HG02840 (cell line): ENCODE data around the gene ZBTB33.

ENCODE experiments used
- ATAC-seq: cut with Tn5 transposase; IDR thresholded peaks from one replicate; pipeline ENCODE4 v1.9.1; 2021; ENCODE audit warnings: mild to moderate bottlenecking, moderate library complexity, moderate number of reproducible peaks; ENCODE audit not compliant: unreplicated experiment, low FRiP score

Gene ZBTB33, protein sequence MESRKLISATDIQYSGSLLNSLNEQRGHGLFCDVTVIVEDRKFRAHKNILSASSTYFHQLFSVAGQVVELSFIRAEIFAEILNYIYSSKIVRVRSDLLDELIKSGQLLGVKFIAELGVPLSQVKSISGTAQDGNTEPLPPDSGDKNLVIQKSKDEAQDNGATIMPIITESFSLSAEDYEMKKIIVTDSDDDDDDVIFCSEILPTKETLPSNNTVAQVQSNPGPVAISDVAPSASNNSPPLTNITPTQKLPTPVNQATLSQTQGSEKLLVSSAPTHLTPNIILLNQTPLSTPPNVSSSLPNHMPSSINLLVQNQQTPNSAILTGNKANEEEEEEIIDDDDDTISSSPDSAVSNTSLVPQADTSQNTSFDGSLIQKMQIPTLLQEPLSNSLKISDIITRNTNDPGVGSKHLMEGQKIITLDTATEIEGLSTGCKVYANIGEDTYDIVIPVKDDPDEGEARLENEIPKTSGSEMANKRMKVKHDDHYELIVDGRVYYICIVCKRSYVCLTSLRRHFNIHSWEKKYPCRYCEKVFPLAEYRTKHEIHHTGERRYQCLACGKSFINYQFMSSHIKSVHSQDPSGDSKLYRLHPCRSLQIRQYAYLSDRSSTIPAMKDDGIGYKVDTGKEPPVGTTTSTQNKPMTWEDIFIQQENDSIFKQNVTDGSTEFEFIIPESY

DNA sequence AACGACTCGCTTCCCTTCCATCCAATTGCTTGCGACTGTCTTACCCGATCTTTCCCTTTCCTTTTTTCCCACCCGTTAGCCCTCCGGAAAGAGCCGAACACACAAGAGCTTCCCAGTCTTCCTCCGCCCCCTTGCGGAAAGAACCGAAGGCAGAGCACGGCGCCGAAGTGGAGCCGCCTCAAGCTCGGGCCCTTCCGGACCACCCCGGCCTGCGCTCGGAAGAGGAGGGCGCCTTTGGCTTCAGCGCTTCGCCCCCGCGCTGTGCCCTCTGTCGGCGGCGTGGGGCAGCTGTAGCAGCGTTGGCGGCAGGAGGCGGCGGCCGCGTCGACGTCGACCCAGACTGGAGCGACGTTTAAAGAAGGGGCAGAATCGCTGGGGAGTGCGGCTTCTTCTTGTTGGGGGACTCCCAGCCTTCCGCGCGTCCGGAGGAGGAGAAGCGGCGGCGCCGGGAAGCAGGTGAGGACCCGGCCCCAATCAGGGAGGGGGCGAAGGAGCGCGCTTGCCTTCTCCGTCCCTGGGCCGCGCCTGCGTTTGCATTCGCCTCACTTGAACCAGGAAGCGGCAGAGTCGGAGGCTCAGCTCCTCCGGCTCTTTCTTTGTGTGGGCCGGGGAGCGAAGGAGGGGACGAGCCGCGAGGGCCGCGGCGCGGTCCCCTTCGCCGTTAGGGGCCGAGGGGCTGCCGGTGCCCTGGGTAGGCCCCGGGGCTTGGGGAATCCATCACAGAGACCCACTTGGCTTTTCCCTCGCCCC lies at the start of gene ZBTB33:
TSS of gene ZBTB33 (plus strand) at position 291 of the 750 bp plus-strand sequence. CDS start 2,604 bp downstream, outside the sequence.
- peak; percentile 92 for ATAC-seq

DNA sequence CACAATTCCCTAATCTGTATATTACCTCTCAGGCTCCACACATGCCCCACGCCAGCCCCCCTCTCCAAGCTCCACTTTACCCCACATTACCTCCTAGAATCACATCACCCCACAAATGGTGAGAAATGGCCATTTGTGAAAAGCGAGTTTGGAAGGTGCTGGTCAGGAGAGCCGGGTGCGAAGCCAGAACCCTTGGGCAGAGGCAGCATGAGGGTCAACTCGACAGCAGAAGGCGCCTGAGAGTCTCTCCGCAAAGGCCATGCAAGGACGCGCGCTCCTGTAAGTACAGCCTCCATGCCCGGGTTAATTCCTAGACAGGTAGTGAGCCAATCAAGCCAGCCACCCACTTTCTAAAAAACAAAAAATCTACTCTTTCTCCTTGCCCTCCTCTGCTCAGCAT lies 49.8 kb upstream of the ZBTB33 start:
- no peak for ATAC-seq

DNA sequence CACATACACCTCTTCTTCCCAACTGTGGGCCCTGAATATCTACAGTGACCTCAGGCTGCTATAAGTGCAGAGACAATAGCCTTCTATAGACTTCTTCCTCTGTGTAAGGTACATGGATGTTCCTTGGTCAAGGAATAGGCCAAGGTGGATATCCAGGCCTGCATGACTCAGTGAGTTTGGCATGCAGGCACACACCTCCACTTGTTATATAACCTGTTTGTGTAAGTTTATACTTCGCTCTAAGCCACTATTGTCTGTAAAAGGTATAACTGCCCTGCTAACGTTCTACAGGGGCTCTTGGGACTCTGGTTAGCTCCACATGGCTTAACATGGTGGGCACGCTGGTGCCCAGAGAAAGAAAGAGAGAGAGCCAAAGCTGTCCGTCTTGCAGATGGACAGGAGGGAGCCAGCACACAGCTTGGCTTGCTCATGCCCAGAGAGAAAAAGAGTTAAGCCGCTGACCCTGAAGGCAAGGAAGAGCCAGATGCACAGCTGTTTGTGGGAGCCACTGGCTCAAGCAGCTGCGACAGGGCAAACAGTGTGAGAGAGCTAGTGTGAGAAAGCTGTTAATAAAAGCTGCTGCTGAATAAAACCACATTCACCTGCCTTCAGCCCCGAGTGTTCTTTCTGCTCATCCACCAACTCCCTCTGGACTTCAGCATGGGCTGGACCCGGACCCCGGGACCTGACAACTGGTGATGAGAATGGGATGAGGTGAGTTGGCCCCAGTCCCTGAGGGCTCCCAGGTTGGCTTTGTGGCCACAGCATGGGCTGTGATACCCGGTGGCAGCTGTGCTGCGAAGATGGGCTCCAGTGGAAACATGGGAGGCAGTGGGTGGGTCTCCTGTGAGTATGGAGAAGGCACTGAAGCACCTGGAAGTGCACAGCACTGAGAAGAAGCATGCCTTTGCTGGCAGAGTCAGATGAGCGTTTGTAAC lies 44.5 kb upstream of the ZBTB33 start:
- ATAC-seq: no peak

DNA sequence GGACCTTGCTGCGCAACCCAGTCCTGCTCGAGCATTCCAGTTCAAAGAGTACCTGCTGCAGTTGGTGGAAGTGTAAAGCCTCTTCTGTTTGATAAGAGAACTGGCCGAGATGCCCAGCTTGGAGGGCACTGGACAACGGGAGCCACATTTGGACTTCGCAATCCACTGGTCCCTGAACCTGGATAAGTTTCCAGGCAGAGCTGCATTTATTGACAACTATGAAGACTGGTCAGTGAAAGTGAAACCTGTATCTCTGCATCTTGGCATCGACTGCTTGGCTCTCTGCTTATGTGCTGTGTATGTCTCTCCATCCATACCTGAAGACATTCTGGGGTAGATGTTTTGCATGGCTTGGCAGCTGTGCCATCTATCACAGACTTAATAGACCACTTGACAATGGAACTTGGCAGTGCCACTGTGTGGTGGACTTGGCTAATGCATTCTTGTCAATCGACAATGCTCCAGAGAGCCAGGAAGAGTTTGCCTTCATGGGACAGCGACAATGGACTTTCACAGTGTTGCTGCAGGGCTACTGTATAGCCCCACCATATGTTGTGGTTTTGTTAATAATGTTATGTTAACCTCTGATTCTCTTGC lies 43.5 kb upstream of the ZBTB33 start:
- no peak for ATAC-seq

DNA sequence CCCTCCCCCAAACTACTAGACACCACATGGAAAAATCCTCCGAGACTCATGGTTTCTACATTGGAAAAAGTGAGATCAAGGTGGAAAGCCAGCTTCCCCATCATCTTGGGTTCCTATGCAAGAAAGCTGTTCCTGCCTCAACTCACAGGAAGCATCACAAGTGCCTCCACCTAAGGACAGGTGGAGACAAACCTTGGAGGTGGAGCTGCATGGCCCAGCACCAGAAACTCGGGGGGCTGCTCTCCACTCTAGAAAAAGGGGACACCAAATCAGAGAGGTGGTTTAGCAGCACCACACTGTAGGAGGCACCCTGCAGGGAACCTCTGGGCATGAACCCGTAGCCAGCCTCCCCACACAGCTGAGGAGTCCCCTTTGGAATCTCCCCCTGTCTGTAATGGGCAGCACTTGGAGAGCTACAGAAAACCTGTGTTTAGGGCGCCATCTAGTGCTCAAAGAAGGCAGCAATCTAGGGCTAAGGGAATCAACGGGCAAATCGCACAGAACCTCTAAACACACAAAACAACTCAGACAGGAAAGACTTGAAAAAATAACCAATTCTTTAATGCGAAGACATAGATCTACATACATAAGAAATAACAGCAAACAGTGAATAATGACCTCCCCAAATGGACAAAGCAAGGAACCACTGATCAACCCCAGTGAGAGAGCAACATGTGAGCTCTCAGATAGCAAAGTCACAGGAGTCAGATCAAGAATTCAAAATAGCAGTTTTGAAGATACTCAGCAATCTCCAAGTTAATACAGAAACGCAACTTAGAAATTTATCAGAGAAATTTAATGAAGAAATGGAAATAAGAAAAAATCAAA lies 37.0 kb upstream of the ZBTB33 start:
- ATAC-seq: no peak

DNA sequence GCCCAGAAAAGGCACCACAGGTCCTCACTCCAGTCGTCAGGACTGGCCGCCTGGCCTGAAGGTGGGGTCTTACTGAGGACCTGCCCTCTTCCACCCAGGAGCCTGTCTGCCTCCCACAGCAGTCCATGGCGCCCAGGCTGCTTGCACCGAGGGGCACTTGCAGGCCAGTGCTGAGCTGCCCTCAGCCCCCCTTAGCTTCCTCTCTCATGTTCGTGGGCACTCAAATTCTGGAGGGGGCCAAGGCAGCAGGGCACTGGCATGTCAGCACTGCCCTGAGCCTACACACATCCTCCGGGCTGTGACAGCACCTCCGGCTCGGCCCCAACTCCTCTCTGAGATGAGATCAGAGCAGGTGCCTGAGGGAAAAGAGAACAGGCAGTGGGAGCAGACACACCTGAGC lies 27.2 kb upstream of the ZBTB33 start:
- no peak for ATAC-seq

DNA sequence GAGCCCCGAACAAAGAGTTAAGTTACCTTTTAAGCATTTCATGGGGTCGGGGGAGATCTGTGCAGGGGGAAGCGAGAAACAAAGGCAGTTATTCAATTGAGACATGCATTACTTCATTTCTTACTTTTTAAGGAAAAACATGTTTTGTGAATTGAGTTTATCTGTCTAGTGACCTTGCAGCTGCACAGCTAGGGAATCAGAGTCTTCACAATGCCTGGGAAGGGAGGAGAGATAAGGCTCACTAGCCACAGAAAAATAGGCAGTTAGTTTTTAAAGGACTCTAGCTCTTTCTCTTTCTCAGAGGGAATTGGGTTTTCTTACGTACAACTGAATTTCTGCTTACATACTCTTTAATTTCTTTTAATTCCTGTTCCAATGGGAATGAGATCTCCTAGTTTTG lies 26.2 kb upstream of the ZBTB33 start:
- no peak for ATAC-seq

DNA sequence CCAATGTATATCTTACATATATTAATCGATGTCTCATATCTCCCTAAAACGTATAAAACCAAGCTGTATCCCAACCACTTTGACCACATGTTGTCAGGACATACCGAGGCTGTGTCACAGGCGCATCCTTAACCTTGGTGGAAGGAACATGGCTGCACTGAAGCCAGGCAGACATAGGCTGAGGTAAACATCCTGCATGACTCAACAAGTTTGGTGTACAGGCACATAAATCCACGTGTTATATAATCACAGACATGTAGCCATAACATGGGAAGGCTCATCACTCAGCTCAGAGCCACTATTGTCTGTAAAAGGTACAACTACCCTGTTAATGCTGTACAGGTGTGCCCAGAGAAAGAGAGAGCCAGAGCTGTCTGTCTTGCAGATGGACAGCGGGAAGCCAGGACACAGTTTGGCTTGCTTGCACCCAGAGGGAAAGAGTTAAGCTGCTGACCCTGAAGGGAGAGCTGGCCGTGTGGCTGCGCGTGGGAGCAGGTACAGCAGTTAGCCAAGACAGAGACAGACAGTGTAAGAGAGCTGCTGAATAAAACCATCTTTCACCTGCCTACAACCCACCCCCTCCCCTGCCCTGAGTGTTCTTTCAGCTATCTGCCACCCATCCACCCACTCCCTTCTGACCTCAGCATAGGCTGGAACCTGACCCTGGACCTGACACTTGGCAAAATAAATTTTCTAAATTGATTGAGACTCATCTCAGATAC lies 22.3 kb upstream of the ZBTB33 start:
- no peak for ATAC-seq

DNA sequence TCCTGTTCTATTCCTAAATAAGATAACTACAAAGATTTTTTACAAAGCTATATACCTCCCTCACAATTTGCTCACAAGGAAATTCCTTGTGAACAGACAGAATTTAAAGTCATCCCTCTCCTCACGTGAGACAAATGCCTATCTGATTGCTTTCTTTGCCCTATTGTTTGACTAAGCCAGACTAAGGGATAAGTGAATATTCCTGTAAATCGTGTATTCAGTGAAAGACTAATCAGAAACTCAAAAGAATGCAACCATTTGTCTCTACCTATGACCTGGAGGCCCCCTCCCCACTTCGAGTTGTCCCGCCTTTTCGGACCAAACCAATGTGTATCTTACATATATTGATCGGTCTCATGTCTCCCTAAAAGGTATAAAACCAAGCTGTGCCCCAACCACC lies 15.3 kb upstream of the ZBTB33 start:
- ATAC-seq: no peak

DNA sequence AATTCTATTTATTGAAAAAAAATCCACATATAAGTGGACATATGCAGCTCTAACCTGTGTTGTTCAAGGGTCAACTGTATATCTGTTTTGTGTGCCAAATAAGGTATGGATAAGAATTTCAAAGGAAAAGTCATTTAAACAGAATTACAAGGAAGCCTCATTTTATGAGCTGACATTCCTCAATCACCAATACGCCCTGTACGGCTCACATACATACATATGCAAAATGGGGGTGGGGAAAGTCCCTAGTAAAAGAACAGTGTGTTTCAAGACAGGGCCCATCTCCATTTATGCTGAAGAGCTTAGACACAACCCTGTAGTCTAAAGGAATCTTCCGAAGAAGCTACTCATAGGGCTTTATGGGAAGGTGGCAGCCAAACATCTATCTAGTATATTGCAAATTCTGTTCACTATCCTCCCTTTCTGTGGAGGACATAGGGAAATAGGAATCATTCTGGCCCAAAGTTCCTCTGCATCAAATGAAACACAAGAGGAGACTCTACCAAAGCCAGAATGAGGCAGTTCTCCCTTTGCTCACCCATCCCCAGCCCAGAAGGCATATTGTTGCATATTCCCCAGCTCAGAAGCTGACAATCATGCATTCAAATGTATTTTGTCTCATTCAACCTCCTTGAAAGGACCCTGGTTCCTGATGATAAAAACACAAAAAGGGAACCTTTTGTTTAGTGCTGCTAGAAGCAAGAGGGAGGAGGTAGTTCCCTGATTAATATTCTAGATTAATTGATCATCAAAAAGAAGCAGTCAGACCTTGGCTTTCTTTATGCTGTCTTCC lies 13.7 kb upstream of the ZBTB33 start:
- ATAC-seq: no peak

DNA sequence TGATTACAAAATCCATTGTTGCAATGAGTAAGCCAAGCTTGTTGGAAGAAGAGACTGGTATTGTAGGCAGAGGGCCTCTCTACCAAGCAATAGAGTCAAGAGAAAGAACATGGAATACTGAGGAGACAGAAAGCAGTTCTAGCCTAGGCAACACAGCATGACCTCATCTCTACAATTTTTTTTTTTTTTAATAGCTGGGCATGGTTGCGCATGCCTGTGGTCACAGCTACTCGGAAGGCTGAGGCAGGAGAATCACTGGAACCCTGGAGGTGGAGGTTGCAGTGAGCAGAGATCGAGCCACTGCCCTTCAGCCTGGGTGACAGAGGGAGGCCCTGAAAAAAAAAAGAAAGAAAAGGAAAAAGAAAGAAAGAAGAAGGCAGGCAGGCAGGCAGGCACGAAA lies 11.7 kb upstream of the ZBTB33 start:
- ATAC-seq: no peak

DNA sequence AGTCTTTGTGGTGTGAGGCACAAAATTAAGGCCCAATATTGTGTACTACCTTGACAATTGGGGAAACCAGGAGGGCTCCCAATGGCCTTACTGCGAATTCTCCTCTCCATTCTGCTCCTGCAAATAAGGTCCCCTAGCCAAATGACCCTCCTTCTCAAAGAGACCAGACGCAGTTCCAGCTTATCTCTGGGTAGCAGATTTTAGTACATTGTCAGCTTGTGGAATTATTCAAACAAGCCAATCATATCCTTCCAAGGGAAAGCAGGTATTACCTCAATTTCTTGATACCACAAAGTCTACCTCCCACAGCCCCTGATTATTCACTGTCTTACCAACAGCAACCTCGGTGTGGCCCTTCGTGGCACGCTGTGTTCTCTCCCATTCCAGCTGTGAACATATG lies 7.8 kb upstream of the ZBTB33 start:
- ATAC-seq: no peak

DNA sequence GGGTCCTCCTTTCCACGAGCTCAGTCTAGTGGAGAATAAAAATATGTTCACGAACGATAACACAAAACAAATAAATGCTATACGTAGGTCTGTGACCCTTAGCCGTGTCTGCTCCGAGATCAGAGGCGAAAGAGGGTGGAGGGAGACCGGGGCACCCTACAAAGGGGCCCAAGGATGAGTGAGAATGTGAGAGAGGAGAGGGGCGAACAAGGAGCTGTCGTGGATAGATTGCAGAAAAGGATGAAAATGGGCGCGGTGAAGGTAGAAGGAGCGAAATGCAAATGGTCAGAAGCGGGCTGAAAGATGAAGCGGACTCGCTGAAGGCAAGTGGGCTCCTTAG lies 6.2 kb upstream of the ZBTB33 start:
- ATAC-seq: no peak

DNA sequence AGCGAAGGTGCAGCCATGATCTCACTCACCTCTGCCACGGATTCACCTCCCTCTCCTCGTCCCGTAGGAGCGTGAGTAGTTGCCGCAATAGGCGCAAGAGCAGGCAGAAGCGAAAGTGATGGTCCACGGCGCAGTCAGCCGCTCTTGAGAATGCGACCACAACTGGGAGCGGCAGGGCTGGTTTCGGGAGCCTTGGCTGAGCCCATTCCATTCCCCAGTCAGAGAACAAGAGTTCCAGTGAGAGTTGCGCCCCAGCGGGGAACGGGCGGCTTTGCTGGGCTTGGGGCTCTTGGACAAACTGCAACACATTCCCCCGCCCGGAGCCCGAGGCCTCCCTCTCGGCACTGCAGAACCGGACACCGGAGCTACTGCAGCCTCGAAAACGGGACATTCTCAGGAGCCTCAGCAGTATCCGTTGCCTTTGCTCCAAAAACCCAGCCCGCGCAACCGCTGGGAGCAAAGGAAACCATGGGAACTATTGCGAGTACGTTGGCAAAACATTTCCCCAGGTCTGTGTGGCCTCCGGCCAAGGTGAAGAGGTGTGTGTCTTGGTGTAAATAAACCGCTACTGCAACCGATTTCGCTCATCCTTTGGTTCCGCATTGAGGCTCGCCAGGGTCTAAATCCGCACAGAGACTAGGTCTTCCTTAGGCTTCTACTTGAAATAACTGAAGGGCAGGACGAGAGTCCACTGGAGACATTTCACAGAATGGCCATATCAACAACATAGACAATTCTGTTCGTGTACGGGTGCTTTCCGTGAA lies 5.7 kb upstream of the ZBTB33 start:
- peak; percentile 57 for ATAC-seq

DNA sequence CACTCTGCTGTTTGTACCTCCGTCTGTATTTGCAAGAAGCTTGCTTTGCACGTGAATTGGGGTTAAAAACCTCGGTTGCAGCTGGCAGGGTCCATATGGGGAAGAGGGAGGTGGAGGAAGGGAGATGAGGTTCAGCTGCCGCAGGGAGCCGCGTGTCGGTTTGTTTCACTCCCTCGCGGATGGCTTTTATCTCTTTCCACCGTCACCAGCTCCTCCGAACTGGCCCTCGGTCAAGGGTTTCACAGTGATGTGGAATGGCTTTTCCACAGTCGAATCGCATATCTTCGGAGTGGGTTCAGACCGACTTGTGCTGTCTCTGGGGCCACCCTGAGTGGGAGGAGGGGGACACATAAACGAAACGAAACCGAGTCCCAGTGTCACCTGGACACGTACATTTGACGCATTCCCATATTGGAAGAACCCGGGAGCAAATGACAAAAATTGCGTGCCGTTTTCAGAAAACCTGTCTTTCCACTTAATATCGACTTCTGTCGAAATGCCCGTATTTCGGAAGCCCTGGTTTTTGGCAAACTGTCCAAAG lies 929 bp downstream of the ZBTB33 start:
- no peak for ATAC-seq

DNA sequence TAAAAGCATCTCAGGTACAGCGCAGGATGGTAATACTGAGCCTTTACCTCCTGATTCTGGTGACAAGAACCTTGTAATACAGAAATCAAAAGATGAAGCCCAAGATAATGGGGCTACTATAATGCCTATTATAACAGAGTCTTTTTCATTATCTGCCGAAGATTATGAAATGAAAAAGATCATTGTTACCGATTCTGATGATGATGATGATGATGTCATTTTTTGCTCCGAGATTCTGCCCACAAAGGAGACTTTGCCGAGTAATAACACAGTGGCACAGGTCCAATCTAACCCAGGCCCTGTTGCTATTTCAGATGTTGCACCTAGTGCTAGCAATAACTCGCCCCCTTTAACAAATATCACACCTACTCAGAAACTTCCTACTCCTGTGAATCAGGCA lies 3.2 kb downstream of the ZBTB33 start:
- ATAC-seq: no peak

DNA sequence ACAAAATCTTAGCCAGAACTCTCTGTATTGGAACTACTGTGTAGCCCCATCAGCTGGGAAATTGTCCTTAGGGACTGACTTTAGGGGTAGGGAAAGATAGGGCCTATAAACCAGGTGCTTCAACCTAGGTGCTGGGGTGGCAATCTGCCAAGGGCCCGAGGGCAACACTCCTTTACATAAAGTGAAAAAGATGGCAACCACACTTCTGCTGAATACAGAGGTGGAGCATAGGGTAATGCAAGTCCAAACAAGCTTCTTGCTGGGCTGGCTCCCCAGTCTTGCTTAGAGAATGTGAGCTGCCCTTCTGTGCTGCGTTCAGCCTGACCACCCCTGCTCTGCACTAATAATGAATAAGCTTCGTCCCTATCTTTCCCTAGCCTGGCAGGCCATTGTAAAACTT lies 9.8 kb downstream of the ZBTB33 start:
- no peak for ATAC-seq
